ENCODE measurements around the gene MAP1A. TPM values are rescaled to one million over a fixed set of nuclear protein-coding genes. Genes with fewer than 3 reads are reported as not detected.
"Not testable (repeated sequence)": the region's sequence is repeated elsewhere in the genome, so short reads cannot be mapped to it uniquely, and the experiment has no call there.

MAP1A gene
- total and polyA plus RNA-seq, 4 experiments from 2014 or later, result 0.10 to 1.8 (median 0.34) TPM

- ChIA-PET CTCF (ENCODE audit: partially characterized antibody) (no interaction called here), POLR2A (ENCODE audit: partially characterized antibody) (no interaction called here)
- no peaks in the 10 kb centered on the region for H3K27me3 Mint-ChIP-seq
- Histone ChIP-seq H3K4me1 (ENCODE audit: insufficient read depth, low read length) (peaks cover 6% of the 10 kb centered on the region), H3K9me3 (ENCODE audit: control insufficient read depth in 1 of 2, low read length in 2 of 2) (no peaks in the 10 kb centered on the region), H3K36me3 (ENCODE audit: insufficient read depth, low read length) (no peaks in the 10 kb centered on the region), H3K27ac (ENCODE audit: low read depth, low read length) (no peak overlapping the region), H3K4me3 (ENCODE audit: low read length in 2 of 2) (no peak overlapping the region), H3K27me3 (ENCODE audit: insufficient read depth, low read length) (no peaks in the 10 kb centered on the region)
- intact Hi-C loops (cut with micrococcal nuclease), result no loop called here
- H3K4me3 Mint-ChIP-seq, result no peak overlapping the region
- peaks cover 7 to 17% (median 13%) of the 10 kb centered on the region in 4 donors for H3K4me1 Mint-ChIP-seq
- H3K27ac Mint-ChIP-seq, result no peak overlapping the region
- peaks cover 0 to 2% (median 0%) of the 10 kb centered on the region in 8 donors for H3K9me3 Mint-ChIP-seq
- H3K36me3 Mint-ChIP-seq, result peaks cover under 1 to 5% of the 10 kb centered on the region in 2 donors
- no peak for DNase-seq
Observed at GRCh38 chr15:43528542-43529007, 11.2 kb downstream of the MAP1A start.

- H3K4me3 ChIP-seq (ENCODE audit: low read length in 2 of 2), result no peak overlapping the region
- Mint-ChIP-seq H3K27ac (no peak overlapping the region), H3K36me3 (peaks cover 5 to 10% of the 10 kb centered on the region in 2 donors), H3K27me3 (no peaks in the 10 kb centered on the region), H3K9me3 (no peaks in the 10 kb centered on the region), H3K4me3 (no peak overlapping the region), H3K4me1 (peaks cover 7 to 17% (median 12%) of the 10 kb centered on the region in 4 donors)
- H3K36me3 ChIP-seq (ENCODE audit: insufficient read depth, low read length), result no peaks in the 10 kb centered on the region
- no peaks in the 10 kb centered on the region for H3K9me3 ChIP-seq (ENCODE audit: control insufficient read depth in 1 of 2, low read length in 2 of 2)
- ChIA-PET POLR2A (ENCODE audit: partially characterized antibody) (no interaction called here), CTCF (ENCODE audit: partially characterized antibody) (no interaction called here)
- no peak overlapping the region for H3K27ac ChIP-seq (ENCODE audit: low read depth, low read length)
- DNase-seq, result no peak
- intact Hi-C loops (cut with micrococcal nuclease), result no loop called here
- no peaks in the 10 kb centered on the region for H3K27me3 ChIP-seq (ENCODE audit: insufficient read depth, low read length)
- H3K4me1 ChIP-seq (ENCODE audit: insufficient read depth, low read length), result peaks cover 6% of the 10 kb centered on the region
Observed at GRCh38 chr15:43529141-43529540, 11.7 kb downstream of the MAP1A start.

GRCh38 chr15:43529587-43530345, 12.4 kb downstream of the MAP1A start:
- no peaks in the 10 kb centered on the region for H3K9me3 Mint-ChIP-seq
- H3K4me1 ChIP-seq (ENCODE audit: insufficient read depth, low read length), result peaks cover 6% of the 10 kb centered on the region
- H3K36me3 ChIP-seq (ENCODE audit: insufficient read depth, low read length), result no peaks in the 10 kb centered on the region
- H3K27ac ChIP-seq (ENCODE audit: low read depth, low read length), result no peak overlapping the region
- peaks cover 5 to 10% of the 10 kb centered on the region in 2 donors for H3K36me3 Mint-ChIP-seq
- H3K4me1 Mint-ChIP-seq, result peaks cover 7 to 15% (median 10%) of the 10 kb centered on the region in 4 donors
- CTCF ChIA-PET (ENCODE audit: partially characterized antibody), result no interaction called here
- H3K4me3 Mint-ChIP-seq, result no peak overlapping the region
- intact Hi-C loops (cut with micrococcal nuclease), result no loop called here
- no peaks in the 10 kb centered on the region for H3K27me3 Mint-ChIP-seq
- DNase-seq, result no peak
- POLR2A ChIA-PET (ENCODE audit: partially characterized antibody), result no interaction called here
- H3K27me3 ChIP-seq (ENCODE audit: insufficient read depth, low read length), result no peaks in the 10 kb centered on the region
- H3K27ac Mint-ChIP-seq, result no peak overlapping the region
- H3K4me3 ChIP-seq (ENCODE audit: low read length in 2 of 2), result no peak overlapping the region
- no peaks in the 10 kb centered on the region for H3K9me3 ChIP-seq (ENCODE audit: control insufficient read depth in 1 of 2, low read length in 2 of 2)

GRCh38 chr15:43531018-43531670, 13.7 kb downstream of the MAP1A start:
- H3K4me3 Mint-ChIP-seq, result no peak overlapping the region
- Histone ChIP-seq H3K4me1 (ENCODE audit: insufficient read depth, low read length) (no peaks in the 10 kb centered on the region), H3K9me3 (ENCODE audit: control insufficient read depth in 1 of 2, low read length in 2 of 2) (no peaks in the 10 kb centered on the region), H3K27me3 (ENCODE audit: insufficient read depth, low read length) (no peaks in the 10 kb centered on the region), H3K36me3 (ENCODE audit: insufficient read depth, low read length) (no peaks in the 10 kb centered on the region), H3K27ac (ENCODE audit: low read depth, low read length) (no peak overlapping the region), H3K4me3 (ENCODE audit: low read length in 2 of 2) (no peak overlapping the region)
- intact Hi-C loops (cut with micrococcal nuclease), result no loop called here
- H3K27me3 Mint-ChIP-seq, result no peaks in the 10 kb centered on the region
- H3K4me1 Mint-ChIP-seq, result peaks cover 0 to 1% (median 0%) of the 10 kb centered on the region in 4 donors
- POLR2A ChIA-PET (ENCODE audit: partially characterized antibody), result no interaction called here
- no peaks in the 10 kb centered on the region for H3K9me3 Mint-ChIP-seq
- H3K27ac Mint-ChIP-seq, result peak overlapping the region in 1 of 7 donors; percentile 6
- H3K36me3 Mint-ChIP-seq, result peaks cover 10 to 18% of the 10 kb centered on the region in 2 donors
- DNase-seq, result no peak
- CTCF ChIA-PET (ENCODE audit: partially characterized antibody), result no interaction called here

GRCh38 chr15:43532826-43533225, 15.4 kb downstream of the MAP1A start:
- H3K9me3 ChIP-seq (ENCODE audit: control insufficient read depth in 1 of 2, low read length in 2 of 2); H3K4me3 Mint-ChIP-seq; H3K36me3 ChIP-seq (ENCODE audit: insufficient read depth, low read length); H3K27me3 Mint-ChIP-seq; H3K9me3 Mint-ChIP-seq; H3K4me3 ChIP-seq (ENCODE audit: low read length in 2 of 2); H3K4me1 Mint-ChIP-seq; DNase-seq; intact Hi-C loops (cut with micrococcal nuclease); H3K27ac ChIP-seq (ENCODE audit: low read depth, low read length); CTCF ChIA-PET (ENCODE audit: partially characterized antibody); POLR2A ChIA-PET (ENCODE audit: partially characterized antibody); H3K4me1 ChIP-seq (ENCODE audit: insufficient read depth, low read length); H3K27me3 ChIP-seq (ENCODE audit: insufficient read depth, low read length); H3K27ac Mint-ChIP-seq: not testable (repeated sequence)
- peaks cover 10 to 18% of the 10 kb centered on the region in 2 donors for H3K36me3 Mint-ChIP-seq

GRCh38 chr15:43534897-43535296, 17.5 kb downstream of the MAP1A start:
- Histone ChIP-seq H3K36me3 (ENCODE audit: insufficient read depth, low read length) (no peaks in the 10 kb centered on the region), H3K27ac (ENCODE audit: low read depth, low read length) (no peak overlapping the region), H3K27me3 (ENCODE audit: insufficient read depth, low read length) (no peaks in the 10 kb centered on the region), H3K4me3 (ENCODE audit: low read length in 2 of 2) (no peak overlapping the region), H3K9me3 (ENCODE audit: control insufficient read depth in 1 of 2, low read length in 2 of 2) (no peaks in the 10 kb centered on the region), H3K4me1 (ENCODE audit: insufficient read depth, low read length) (no peaks in the 10 kb centered on the region)
- no peak overlapping the region for H3K27ac Mint-ChIP-seq
- H3K9me3 Mint-ChIP-seq, result no peaks in the 10 kb centered on the region
- CTCF ChIA-PET (ENCODE audit: partially characterized antibody), result no interaction called here
- POLR2A ChIA-PET (ENCODE audit: partially characterized antibody), result no interaction called here
- no peak for DNase-seq
- H3K36me3 Mint-ChIP-seq, result peaks cover 10 to 22% of the 10 kb centered on the region in 2 donors
- no peak overlapping the region for H3K4me3 Mint-ChIP-seq
- intact Hi-C loops (cut with micrococcal nuclease), result no loop called here
- no peaks in the 10 kb centered on the region for H3K4me1 Mint-ChIP-seq
- no peaks in the 10 kb centered on the region for H3K27me3 Mint-ChIP-seq

GRCh38 chr15:43538091-43538490, 20.7 kb downstream of the MAP1A start:
- no peaks in the 10 kb centered on the region for H3K4me1 ChIP-seq (ENCODE audit: insufficient read depth, low read length)
- Mint-ChIP-seq H3K36me3 (peaks cover 10 to 22% of the 10 kb centered on the region in 2 donors), H3K9me3 (no peaks in the 10 kb centered on the region), H3K27ac (peak overlapping the region in 1 of 7 donors; percentile 14), H3K4me3 (no peak overlapping the region), H3K4me1 (peaks cover 0 to 5% (median 0%) of the 10 kb centered on the region in 4 donors), H3K27me3 (no peaks in the 10 kb centered on the region)
- CTCF ChIA-PET (ENCODE audit: partially characterized antibody), result no interaction called here
- H3K9me3 ChIP-seq (ENCODE audit: control insufficient read depth in 1 of 2, low read length in 2 of 2), result no peaks in the 10 kb centered on the region
- H3K36me3 ChIP-seq (ENCODE audit: insufficient read depth, low read length), result no peaks in the 10 kb centered on the region
- H3K27me3 ChIP-seq (ENCODE audit: insufficient read depth, low read length), result no peaks in the 10 kb centered on the region
- no peak overlapping the region for H3K4me3 ChIP-seq (ENCODE audit: low read length in 2 of 2)
- intact Hi-C loops (cut with micrococcal nuclease), result no loop called here
- no peak overlapping the region for H3K27ac ChIP-seq (ENCODE audit: low read depth, low read length)
- POLR2A ChIA-PET (ENCODE audit: partially characterized antibody), result no interaction called here
- no peak for DNase-seq
